ENCODE measurements around the gene GP1BA.

The GP1BA gene

GRCh38 chr17:4938688-4939545 lies 6.8 kb downstream of the GP1BA start:
- DNase-seq = no peak

GRCh38 chr17:4939546-4939795 lies 7.4 kb downstream of the GP1BA start:
- DNase-seq = no peak

- DNase-seq = peak; percentile 95
Observed at GRCh38 chr17:4939796-4940554, 7.9 kb downstream of the GP1BA start, which contains the start of the genes RNF167 and SLC25A11. Gene RNF167 (plus strand): TSS chr17:4940268. CDS start chr17:4940910, 642 bp downstream. Gene SLC25A11 (minus strand): TSS chr17:4940046. CDS start chr17:4939910, 136 bp downstream.

- peak; percentile 75 for DNase-seq
Observed at GRCh38 chr17:4940555-4941318, 8.7 kb downstream of the GP1BA start.

GRCh38 chr17:4941319-4941610 lies 9.2 kb downstream of the GP1BA start:
- no peak for DNase-seq

- DNase-seq = no peak
Observed at GRCh38 chr17:4942760-4943508, 10.9 kb downstream of the GP1BA start.

GRCh38 chr17:4944163-4944553 lies 12.1 kb downstream of the GP1BA start:
- no peak for DNase-seq

GRCh38 chr17:4944554-4945175 lies 12.6 kb downstream of the GP1BA start:
- no peak for DNase-seq

GRCh38 chr17:4945176-4945943 lies 13.3 kb downstream of the GP1BA start:
- DNase-seq = peak; percentile 83

- peak; percentile 25 for DNase-seq
Observed at GRCh38 chr17:4945944-4946280, 13.8 kb downstream of the GP1BA start.

GRCh38 chr17:4946312-4946976 lies 14.4 kb downstream of the GP1BA start:
- peak; percentile 7 for DNase-seq

GRCh38 chr17:4947010-4947410 lies 14.9 kb downstream of the GP1BA start:
- peak; percentile 15 for DNase-seq

GRCh38 chr17:4947411-4948165 lies 15.5 kb downstream of the GP1BA start:
- peak; percentile 40 for DNase-seq

GRCh38 chr17:4948166-4948930 lies 16.3 kb downstream of the GP1BA start, which contains the start of gene PFN1:
Gene PFN1 (minus strand): TSS chr17:4948530. CDS start chr17:4948394, 136 bp downstream.
- DNase-seq = peak; percentile 82

GRCh38 chr17:4948931-4949320 lies 16.8 kb downstream of the GP1BA start:
- DNase-seq = peak; percentile 95

GRCh38 chr17:4949321-4950074 lies 17.4 kb downstream of the GP1BA start:
- peak; percentile 64 for DNase-seq

GRCh38 chr17:4950075-4950745 lies 18.1 kb downstream of the GP1BA start:
- DNase-seq = no peak

- DNase-seq = no peak
Observed at GRCh38 chr17:4950746-4951204, 18.7 kb downstream of the GP1BA start, which contains the start of gene ENO3. Gene ENO3 (plus strand): TSS chr17:4951119. CDS start chr17:4951830, 711 bp downstream.
